HK-2 (cell line): ENCODE results near the gene KREMEN1.

Source experiments
- DNase-seq: peaks from one replicate; pipeline ENCODE4 v3.0.0-alpha.2; 2018; ENCODE audit not compliant: unreplicated experiment

The KREMEN1 gene

DNA sequence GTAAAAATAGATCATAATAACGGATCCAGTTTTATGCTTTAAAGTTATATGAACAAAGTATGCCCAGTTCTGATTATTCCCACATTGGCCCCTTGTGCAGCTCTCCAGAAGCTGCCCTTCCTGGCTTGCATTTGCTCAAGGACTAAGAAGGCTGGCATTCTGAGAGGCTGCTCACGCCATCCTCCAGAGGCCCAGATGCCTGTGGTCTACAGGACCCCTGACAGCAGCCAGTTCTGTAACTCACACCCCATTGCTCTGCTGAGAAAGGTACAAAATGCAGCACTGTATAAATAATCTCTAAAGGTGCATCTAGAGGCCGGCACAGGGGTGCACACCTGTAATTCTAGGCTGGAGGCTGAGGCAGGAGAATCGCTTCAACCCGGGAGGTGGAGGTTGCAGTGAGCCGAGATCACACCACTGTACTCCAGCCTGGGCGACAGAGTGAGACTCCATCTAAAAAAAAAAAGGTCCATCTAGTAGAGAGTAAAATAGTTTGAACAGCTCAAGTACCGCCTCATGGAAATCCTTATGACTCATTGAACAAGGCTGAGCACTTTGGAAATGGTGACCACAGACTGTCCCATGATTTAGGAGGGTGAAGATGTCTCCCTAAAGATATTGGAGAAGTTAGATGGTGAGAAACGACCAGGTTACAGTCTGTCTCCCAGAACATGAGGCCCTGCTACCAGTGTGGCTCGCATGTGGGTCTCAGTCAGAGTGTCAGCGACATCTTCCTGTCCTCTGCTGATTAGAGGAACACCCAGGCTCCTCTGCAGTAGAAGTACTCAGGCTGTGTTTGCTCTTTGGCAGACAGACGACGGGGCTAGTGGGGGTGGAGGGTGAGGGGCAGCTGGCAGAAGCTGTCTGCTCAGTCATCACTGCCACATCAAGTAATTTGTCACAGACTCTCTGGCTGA is 56.3 kb downstream of the KREMEN1 start:
- peak; percentile 47 for DNase-seq

DNA sequence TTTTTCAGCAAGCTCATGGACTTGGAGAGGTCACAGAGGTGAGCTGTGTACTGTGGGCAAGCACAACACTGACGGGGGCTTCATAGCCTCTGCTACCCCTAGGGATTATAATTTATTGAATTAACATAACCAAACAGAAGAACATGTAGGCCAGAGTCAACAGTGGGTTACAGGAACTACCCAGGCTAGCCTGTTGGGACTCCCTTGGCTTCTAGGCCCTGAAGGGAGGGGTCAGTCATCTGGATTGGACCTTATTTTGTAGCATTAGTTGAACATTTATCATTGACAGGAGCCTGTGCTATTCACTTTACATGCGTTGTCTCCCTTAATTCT is 56.9 kb downstream of the KREMEN1 start:
- DNase-seq = no peak

DNA sequence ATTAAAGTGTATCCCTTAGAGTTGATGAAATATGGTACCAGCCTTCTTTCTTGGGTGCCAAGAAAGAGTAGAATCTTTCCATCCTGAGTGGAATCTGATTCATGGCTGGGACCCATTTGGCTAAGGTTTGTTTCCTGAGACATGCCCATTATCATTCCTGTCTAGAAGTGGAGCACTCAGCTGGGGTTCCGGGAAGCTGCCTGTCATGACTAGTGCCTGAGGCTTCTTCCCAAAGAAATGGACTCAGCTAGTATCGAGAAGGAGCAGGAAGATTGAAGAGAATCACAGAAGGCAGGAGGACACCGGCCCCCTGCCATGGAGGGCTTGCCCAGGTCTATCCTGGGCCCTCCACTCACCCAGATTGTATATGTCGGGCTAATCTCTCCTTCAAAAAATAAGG is 57.6 kb downstream of the KREMEN1 start:
- DNase-seq = no peak

DNA sequence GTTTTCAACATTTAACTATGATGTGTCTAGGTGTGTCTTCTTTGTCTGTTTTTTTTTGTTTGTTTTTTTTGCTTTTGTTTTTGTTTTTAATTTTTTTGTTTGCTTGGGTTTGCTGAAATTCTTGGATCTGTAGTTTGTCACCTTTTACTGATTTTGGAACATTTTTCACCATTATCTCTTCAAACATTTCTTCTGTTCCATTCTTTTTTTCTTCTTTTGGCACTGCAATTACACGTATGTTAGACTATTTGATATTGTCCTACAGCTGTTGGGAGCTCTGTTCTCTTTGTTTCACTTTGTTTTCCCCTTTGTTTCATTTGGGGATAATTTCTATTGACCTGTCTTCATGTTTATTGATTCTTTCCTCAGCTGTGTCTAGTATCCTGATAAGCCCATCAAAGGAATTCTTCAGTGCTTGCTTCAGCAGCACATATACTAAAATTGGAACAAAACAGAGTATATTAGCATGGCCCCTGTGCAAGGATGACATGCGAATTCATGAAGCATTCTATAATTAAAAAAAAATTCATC is 60.8 kb downstream of the KREMEN1 start:
- no peak for DNase-seq

DNA sequence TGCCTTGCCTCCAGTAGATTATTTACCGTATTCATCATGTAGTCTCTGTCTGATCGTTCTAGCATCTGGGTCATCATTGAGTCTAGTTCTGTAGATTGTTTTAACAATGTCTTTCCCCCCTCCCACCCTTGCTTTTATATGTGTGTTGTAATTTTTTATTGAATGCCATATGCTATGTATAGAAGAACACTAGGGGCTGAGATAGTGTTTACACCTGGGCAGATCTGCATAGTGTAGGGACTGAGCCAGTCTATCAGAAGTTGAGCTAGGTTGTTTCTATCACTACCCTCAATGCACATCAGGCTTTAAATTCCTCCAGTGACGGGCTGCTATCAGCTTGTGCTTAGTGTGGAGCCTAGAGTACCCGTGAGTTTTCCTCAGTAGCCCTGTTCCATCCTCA is 61.6 kb downstream of the KREMEN1 start:
- no peak for DNase-seq

DNA sequence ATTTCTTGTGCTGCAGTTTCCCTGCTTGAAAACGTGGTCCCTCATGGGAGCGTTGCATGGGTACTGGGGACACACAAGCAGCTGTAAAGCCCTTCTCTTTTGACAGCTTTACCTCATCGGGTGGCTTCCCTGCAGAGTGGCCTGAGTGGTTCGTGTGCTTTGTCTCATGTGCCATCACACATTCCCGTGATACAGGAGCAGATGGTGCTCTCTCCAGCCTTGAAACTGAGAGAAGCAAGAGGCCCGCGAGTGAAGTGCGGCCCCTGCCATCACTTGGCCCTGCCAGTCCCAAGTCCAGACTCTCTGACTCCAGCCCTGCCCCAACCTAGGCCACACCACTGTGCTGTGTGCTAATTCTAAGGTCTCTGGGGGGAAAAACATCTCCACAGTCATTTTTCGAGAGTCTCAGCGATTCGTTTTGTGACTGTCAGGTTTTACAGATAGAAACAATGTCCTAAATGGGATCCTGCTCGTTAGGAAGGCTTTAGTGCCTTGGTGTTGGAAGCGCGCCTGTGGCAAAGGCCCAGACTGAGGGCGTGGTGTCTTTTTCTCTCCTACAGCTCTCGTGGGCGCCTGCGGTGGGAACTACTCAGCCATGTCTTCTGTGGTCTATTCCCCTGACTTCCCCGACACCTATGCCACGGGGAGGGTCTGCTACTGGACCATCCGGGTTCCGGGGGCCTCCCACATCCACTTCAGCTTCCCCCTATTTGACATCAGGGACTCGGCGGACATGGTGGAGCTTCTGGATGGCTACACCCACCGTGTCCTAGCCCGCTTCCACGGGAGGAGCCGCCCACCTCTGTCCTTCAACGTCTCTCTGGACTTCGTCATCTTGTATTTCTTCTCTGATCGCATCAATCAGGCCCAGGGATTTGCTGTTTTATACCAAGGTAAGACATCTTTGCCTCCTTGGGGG is 64.2 kb downstream of the KREMEN1 start:
- no peak for DNase-seq

DNA sequence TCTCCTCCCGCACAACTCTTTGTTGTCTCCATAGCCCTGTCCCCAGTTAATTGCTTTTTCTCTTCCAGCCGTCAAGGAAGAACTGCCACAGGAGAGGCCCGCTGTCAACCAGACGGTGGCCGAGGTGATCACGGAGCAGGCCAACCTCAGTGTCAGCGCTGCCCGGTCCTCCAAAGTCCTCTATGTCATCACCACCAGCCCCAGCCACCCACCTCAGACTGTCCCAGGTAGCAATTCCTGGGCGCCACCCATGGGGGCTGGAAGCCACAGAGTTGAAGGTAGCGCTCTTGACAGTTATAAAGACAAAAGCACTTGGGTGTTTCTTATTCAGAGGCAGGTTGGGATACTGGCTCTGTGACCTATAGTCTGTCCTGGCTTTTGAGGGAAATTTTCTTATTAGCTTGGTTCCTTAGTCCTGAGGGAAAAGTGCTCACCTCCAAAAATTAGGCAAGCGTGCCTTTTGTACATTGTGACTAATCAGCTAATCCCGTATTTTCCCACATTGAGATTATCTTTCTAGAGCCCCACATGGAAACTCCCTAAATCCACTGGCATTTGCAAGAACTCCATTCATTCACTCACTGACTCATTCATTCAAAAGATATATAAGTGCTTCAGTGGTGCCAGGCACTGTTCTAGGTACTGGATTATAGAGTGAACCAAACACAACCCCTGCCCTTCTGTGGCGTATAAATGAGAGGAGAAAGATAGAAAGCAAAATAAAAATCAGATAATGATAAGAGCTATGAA is 65.9 kb downstream of the KREMEN1 start:
- no peak for DNase-seq

DNA sequence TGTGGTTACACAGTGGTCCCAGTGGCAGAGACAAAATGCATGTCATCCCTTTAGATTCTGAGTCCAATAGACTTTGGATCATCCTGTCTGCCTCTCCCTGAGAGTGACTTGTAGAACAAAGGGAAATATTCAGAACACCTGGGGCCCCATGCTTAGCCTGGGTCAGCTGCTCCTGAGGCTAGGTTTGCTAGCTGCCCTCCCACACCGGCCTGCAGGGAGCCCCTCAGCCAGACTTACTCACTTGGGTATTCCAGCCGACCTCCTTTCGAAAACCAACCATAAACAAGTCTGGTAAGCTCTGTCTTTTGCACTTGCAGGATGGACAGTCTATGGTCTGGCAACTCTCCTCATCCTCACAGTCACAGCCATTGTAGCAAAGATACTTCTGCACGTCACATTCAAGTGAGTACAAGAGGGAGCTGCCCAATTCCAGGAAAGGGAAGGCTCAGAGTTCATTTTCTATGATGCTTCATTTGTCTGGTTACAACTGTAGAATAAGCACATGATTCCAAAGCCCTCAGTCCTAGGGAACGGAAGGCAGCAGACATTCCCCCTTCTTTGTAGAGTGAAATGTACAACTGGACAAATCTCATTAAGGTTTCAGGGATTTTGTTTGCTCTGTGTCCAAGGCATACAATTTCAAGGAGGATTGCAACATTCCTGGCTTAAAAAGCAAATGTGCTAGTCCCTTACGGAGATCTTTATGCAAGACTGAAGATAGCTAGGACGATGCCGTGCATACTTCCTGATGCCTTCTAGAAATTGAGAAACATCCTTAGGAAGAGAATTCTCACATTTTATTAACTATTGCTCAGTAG is 67.3 kb downstream of the KREMEN1 start:
- no peak for DNase-seq

DNA sequence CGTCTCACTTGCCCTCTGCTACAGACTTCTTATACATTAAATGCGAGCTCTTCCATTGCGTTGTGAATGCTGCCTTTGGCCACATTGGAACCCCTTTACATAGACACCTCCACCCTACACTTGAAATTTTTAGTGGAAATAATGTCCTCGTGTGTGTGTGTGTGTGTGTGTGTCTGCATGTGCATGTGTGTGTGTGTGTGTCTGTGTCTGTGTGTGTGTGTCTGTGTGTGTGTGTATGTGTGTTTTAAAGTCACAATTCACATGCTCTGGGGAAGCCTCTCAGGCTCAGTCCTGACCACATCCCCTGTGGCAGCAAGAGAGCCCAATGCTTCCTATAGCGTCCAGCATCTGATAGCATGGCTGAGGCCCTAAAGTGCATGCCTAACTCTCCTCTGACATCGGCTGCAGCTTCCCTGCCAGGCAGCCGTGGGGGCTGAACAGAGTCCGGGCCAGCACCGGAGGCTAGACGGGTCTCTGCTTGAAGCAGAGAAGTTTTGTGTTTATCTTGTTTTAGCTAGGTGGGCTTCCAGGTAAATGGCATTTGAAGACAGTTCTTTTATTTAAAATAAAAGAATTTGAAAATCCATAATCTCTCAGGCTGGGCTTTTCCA is 68.3 kb downstream of the KREMEN1 start:
- DNase-seq = no peak

DNA sequence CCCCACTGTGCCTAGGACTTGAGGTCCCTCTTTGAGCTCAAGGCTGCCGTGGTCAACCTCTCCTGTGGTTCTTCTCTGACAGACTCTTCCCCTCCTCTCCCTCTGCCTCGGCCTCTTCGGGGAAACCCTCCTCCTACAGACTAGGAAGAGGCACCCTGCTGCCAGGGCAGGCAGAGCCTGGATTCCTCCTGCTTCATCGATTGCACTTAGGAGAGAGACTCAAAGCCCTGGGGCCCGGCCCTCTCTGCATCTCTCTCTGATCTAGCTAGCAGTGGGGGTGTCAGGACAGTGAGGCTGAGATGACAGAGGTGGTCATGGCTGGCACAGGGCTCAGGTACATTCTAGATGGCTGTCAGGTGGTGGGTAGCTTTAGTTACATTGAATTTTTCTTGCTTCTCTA is 69.3 kb downstream of the KREMEN1 start:
- no peak for DNase-seq

DNA sequence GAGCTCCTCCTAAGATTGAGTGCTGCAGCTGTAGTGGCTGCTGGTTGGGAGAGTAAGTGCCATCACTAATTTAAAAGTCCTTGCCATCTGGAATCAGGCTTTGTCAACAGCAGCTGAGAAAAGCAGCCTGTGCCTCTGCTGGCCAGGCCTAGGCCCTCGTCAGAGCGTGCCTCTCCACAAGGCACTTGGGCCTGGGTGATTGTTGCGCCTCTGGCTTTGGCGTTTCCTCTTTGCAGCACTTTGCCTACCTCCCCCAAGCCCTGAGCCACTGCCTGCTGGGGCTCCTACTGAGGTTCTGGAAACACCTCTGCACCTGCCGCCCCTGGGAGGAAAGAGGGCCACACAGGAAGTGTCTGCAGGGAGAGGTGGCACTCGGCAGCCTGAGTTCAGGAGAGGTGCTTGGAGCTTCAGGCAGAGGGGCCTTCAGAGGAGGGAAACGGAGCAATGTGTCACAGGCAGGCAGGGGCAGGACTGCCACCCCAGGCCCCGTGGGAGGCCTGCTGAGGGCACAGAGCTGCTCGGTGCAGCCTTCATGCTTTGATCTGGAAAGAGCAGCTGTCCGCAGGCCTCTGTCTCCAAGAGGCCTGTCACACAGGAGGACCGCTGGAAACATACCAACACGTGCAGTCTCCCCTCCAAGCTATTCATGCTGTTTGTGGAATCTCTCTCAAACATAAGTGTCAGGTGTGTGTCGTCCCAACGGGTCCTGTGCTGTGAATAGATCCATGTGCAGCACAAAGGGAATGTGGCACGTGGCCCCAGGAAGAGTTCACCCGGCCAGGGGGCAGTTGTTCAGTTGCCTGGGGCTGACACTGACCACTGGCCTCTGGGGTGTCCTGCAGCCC is 71.3 kb downstream of the KREMEN1 start:
- no peak for DNase-seq

DNA sequence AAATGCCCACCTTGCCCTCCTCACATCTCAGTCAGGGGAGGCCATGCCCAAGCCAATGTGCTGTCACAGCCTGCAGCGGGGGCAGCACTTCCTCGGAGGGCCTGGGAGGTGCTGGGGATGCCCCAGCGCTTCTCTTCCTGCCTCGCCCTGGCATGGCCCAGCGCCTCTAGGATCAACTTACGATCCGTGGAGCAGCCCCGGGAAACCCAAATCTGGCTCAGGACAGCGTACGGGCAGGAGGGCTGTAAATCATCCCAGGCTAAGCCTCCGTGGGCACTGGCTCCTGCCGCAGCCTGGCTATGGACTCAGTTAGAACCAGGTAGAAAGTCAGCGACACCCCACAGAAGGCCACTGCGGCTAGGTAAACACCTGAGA is 71.9 kb downstream of the KREMEN1 start:
- no peak for DNase-seq

DNA sequence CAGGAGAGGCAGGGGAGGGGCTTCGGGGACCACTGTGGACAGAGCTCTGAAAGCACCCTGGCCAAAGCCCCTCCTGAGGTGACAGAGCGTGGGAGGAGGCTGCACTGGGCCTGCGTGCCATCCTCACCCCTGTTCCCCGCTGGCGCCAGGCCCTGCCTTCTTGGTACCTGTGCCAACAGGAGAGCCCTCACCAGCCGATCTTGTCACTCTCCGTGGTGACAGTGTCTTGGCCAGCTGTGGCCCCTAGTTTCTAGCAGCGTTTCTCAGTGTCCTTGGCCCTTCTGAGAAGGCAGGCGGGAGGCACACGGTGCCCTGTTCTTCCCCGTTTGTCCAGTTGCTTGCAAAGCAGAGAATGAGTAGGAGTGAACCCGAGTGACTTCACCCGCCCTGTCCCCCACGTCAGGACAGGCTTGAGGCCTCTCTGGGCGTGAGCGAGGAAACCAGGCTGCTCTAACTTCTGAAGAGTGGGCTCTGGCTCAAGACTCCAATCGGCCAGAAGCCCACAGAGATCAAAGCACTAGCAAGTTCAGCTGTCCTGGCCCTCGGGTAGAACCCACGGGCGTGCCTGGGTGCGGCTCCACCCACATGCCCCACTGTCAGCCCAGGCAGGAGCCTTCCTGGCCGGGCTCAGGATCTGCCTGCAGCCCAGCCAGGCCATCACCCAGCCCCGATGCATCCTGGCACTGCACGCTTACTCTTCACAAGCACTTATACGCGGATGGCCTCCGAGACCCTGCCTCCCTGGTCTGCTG is 72.7 kb downstream of the KREMEN1 start:
- DNase-seq = no peak

DNA sequence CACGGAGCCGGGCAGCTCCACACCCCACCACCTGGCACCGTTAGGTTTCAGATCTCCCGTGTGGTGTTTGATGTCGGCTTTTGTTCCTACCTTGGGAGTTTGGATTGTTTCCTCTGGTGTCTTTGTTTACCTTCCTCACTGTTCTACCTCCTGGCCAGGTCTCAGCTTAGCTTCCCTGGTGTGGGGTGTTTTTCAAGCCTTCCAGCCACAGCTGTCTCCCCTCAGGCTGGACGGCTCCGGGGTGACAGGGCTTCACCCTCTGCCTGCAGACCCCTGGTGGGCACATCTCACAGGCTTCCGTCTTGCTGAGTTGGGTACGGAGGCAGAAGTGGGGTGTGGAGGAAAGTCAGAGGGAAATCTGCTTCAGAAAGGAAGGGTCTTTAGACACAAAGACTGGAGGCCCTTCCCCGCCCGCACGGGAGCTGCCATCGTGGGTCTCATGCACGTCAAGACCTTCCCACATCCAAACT is 73.3 kb downstream of the KREMEN1 start:
- DNase-seq = no peak

DNA sequence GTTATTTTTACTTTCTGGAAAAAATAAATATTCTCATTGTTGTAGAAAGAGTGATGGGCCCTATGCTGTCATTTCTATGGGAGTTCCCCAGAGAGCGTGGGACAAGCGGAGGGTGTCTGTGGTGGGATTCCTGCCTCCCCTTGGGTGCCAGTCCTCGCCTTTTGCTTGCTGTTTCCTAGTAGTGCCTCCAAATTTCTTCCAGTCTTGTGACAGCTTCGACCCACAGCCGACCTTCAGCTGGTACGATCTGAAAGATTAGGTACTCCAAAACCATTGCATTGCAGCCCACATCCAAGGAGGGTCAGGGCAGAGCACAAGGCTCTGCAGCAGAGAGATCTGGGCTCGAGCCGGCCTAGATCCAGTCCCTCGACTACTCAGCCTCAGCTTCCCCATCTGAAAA is 73.9 kb downstream of the KREMEN1 start:
- no peak for DNase-seq

DNA sequence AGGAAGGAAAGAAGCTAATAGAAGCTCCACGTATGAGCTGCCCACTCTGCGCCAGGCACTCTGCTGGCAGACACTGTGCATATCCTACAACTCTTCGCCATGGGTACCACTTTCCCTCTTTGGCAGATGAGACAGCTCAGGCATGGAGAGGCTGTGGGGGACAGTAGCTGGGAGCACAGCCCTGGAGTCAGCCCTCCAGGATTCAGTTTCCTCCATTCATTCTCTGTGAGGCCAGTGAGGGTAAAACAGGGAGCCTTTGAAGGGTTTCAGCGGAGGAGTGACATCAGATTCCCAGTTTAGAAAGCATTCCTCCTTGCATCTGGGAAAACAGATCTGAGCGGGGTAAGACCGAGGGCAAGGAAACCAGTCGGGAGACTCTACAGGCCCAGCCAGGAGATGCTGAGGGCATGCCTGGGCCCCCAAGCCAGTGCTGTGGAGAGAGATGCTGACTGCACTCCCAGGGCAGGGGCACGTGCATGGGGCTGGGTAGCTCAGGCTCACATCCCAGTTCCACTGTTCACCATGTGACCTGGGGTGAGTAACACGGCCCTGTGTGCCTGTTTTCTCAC is 74.6 kb downstream of the KREMEN1 start:
- DNase-seq = no peak

DNA sequence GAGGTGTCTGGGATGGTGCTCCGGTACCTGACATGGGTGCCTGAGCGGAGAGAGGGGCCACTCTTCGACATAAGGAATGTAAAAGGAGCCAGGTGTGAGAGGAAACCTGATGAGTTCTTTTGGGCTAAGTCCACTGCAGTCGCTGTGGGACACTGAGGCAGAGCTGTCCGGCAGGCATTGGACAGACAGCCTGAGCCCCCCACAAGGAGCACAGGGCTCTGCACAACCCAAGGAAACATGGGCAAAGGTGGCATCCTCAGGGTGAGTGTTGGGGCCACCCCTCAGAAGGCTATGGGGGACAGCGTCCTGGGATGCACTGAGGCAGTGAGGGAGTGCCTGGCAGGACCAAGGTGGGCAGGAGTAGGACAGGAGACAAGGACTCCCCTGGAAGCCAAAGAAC is 75.2 kb downstream of the KREMEN1 start:
- DNase-seq = no peak

DNA sequence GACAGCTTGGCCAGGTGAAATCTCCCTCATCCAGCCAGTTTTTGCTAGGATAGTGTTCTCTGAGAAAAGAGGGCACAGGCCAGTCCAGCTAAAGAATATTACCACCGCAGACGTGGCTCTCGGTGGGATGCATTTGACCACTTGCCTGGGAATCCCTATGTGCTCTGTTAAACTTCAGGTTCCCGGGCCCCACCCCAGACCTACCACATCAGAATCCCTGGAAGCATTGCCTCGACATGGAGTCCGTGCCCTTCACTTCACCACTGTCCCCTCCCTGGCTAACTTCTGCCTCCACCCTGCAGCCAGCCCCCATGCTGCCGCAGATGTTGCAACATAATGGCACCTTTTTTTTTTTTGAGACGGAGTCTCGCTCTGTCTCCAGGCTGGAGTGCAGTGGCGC is 76.0 kb downstream of the KREMEN1 start:
- no peak for DNase-seq
